CD4-positive, alpha-beta T cell treated with Interleukin-2 at 100 ng/mL for 4 hours (primary cell): ENCODE data around the gene HOATZ.

Experiments
- DNase-seq: peaks from one replicate; pipeline ENCODE4 v3.0.0-alpha.2; 2020; ENCODE audit warnings: low spot score

Gene HOATZ

GRCh38 chr11:111514216-111515031, at the start of gene HOATZ:
Gene HOATZ, plus strand, starts transcription at chr11:111514778. Its CDS starts 7 bp downstream, at chr11:111514785.
- DNase-seq, result no peak

- DNase-seq, result no peak
These were observed 49.2 kb upstream of the HOATZ start for GRCh38 chr11:111465400-111465799.

- DNase-seq, result no peak
These were observed 48.0 kb upstream of the HOATZ start for GRCh38 chr11:111466615-111467014.

- DNase-seq, result no peak
These were observed 45.4 kb upstream of the HOATZ start for GRCh38 chr11:111469200-111469599.

- no peak for DNase-seq
These were observed 42.4 kb upstream of the HOATZ start for GRCh38 chr11:111472228-111472627.

GRCh38 chr11:111474432-111474831, 40.1 kb upstream of the HOATZ start:
- DNase-seq, result no peak

- no peak for DNase-seq
These were observed 38.2 kb upstream of the HOATZ start for GRCh38 chr11:111476366-111476765.

GRCh38 chr11:111476956-111477355, 37.6 kb upstream of the HOATZ start:
- no peak for DNase-seq

GRCh38 chr11:111477898-111478297, 36.7 kb upstream of the HOATZ start:
- no peak for DNase-seq

GRCh38 chr11:111479666-111480065, 34.9 kb upstream of the HOATZ start:
- DNase-seq, result no peak

- no peak for DNase-seq
These were observed 31.1 kb upstream of the HOATZ start for GRCh38 chr11:111483431-111483830.

- DNase-seq, result no peak
These were observed 24.1 kb upstream of the HOATZ start for GRCh38 chr11:111490496-111490895.

GRCh38 chr11:111494040-111494439, 20.5 kb upstream of the HOATZ start:
- no peak for DNase-seq

- no peak for DNase-seq
These were observed 15.1 kb upstream of the HOATZ start for GRCh38 chr11:111499483-111499882.

GRCh38 chr11:111500481-111500880, 14.1 kb upstream of the HOATZ start:
- no peak for DNase-seq

GRCh38 chr11:111502611-111503010, 12.0 kb upstream of the HOATZ start:
- no peak for DNase-seq

GRCh38 chr11:111510311-111510710, 4.3 kb upstream of the HOATZ start:
- no peak for DNase-seq

GRCh38 chr11:111512296-111513239, 2.0 kb upstream of the HOATZ start, which contains the start of gene BTG4:
Gene BTG4, minus strand, starts transcription at chr11:111512386. Its CDS starts 13,610 bp downstream, at chr11:111498776.
- DNase-seq, result no peak

- DNase-seq, result no peak
These were observed 1.4 kb upstream of the HOATZ start for GRCh38 chr11:111513240-111513605.

- no peak for DNase-seq
These were observed 1.0 kb downstream of the HOATZ start for GRCh38 chr11:111515591-111515990.

GRCh38 chr11:111518668-111519067, 4.1 kb downstream of the HOATZ start:
- DNase-seq, result no peak

GRCh38 chr11:111520560-111520959, 6.0 kb downstream of the HOATZ start:
- DNase-seq, result no peak

- no peak for DNase-seq
These were observed 6.6 kb downstream of the HOATZ start for GRCh38 chr11:111521135-111521534.
